SK-N-SH (cell line): ENCODE measurements around the gene NOS2.

Experiments used
- EZH2phosphoT487 ChIP-seq: fragments of 200-600 bp; sonication (generic); IDR thresholded peaks from 2 replicates; pipeline ENCODE4 v1.6.1; 2017; ENCODE audit warnings: low read depth, mixed run types, mild to moderate bottlenecking, antibody characterized with exemption, moderate library complexity, borderline replicate concordance
- FOXM1 ChIP-seq: IDR thresholded peaks from 2 replicates; pipeline ENCODE4 v1.4.0; 2012; ENCODE audit warnings: low read depth, mild to moderate bottlenecking
- MEF2A ChIP-seq: IDR thresholded peaks from 2 replicates; pipeline ENCODE4 v1.4.0; 2012; ENCODE audit warnings: low read depth, borderline replicate concordance
- TAF1 ChIP-seq: IDR thresholded peaks from 2 replicates; pipeline ENCODE4 v1.6.1; 2012; ENCODE audit warnings: low read depth, mild to moderate bottlenecking, low read length, moderate library complexity, borderline replicate concordance
- TF ChIP-seq, protein P1 (sequence below): fragments of 200-600 bp; sonication (generic); IDR thresholded peaks from 2 replicates; pipeline ENCODE4 v1.6.1; 2017; ENCODE audit warnings: antibody characterized with exemption, mild to moderate bottlenecking, moderate library complexity

DNA sequence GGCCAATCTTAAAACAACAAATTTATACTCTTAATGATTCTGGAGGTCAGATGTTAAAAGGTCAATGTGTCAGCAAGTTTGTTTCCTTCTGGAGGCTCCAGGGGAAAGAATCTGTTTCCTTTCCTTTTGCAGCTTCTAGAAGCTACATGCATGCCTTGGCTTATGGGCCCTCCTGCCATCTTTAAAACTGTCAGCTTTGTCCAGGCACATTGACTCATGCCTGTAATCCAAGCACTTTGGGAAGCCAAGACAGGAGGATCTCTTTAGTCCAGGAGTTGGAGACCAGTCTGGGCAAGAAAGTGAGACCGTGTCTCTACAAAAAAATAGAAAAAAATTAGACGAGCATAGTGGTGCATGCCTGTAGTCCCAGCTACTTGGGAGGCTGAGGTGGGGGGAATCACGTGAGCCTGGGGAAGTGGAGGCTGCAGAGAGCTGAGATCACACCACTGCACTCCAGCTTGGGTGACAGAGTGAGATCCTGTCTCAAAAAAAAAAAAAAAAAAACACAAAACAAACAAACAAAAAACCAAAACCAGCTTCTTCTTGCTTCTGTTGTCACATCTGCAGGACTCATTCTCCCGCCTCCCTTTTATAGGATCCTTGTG, 58.3 kb downstream of the NOS2 start:
- TF ChIP-seq MEF2A, result no peak
- no peak for TF ChIP-seq EZH2phosphoT487
- TF ChIP-seq, protein P1, sequence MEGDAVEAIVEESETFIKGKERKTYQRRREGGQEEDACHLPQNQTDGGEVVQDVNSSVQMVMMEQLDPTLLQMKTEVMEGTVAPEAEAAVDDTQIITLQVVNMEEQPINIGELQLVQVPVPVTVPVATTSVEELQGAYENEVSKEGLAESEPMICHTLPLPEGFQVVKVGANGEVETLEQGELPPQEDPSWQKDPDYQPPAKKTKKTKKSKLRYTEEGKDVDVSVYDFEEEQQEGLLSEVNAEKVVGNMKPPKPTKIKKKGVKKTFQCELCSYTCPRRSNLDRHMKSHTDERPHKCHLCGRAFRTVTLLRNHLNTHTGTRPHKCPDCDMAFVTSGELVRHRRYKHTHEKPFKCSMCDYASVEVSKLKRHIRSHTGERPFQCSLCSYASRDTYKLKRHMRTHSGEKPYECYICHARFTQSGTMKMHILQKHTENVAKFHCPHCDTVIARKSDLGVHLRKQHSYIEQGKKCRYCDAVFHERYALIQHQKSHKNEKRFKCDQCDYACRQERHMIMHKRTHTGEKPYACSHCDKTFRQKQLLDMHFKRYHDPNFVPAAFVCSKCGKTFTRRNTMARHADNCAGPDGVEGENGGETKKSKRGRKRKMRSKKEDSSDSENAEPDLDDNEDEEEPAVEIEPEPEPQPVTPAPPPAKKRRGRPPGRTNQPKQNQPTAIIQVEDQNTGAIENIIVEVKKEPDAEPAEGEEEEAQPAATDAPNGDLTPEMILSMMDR, result no peak
- no peak for TF ChIP-seq TAF1
- TF ChIP-seq FOXM1, result no peak
